ENCODE measurements around the gene PLP2.
A peak's percentile ranks its signal among the peaks of the same experiment; 100 is the strongest.
"Not testable (repeated sequence)": the region's sequence is repeated elsewhere in the genome, so short reads cannot be mapped to it uniquely, and the experiment has no call there.

The PLP2 gene, protein sequence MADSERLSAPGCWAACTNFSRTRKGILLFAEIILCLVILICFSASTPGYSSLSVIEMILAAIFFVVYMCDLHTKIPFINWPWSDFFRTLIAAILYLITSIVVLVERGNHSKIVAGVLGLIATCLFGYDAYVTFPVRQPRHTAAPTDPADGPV

DNA sequence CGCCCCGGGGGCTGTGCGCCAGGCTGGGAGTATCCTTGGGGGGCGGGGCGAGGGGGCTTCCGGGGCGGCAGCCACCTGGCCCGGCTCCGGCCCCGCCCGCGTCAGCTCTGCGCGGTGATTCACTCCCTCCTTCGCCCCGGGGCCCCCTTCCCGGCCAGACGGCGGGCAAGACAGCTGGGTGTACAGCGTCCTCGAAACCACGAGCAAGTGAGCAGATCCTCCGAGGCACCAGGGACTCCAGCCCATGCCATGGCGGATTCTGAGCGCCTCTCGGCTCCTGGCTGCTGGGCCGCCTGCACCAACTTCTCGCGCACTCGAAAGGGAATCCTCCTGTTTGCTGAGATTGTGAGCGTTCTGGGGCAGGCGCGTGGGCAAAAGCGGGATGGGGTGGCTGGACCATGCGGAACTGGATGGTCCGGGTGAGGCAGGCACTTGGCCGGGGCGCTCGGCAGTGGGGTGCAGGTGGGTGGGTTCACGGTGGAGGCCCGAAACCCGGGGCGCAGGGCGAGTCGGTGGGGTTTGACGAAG lies at the start of gene PLP2:
PLP2 (plus strand) TSS at position 147 of the 528 bp plus-strand sequence; CDS start at position 250, 103 bp downstream.
- DNase-seq = peak; percentile 73

DNA sequence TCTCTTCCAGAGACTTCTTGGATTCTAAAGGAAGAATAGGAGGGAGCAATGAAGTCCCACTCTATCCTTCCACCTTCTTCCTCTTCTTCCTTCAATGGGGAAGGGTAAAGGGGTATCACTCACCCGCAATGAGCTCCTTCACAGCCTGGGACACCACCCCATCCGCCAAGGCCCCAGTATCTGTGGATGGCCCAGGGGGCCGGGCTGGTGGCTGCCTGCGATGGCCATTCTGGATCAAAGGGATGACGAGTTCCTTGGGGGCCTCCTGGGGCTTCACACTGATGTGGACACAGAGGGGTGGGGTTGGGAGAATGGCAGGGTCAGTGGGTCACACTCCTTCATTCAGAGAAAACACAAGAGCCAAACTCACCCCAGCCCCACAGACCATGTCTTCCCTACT lies 49.2 kb upstream of the PLP2 start:
- no peak for DNase-seq

DNA sequence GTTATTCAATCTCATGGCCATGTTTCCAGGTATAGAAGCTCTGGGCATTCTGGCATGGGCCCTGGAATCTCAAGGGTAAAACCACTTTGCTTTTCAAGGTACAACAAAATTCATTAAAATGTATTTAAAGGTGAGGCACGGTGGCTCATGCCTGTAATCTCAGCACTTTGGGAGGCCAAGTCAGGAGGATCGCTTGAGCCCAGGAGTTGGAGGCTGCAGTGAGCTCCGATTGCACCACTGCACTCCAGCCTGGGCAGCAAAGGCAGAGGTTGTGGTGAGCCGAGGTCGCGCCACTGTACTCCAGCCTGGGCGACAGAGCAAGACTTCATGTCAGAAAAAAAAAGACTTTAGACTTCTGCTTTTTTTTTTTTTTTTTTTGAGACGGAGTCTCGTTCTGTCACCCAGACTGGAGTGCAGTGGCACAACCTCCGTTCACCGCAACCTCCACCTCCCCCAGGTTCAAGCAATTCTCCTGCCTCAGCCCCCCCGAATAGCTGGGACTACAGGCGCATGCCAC lies 43.9 kb upstream of the PLP2 start:
- DNase-seq = not testable (repeated sequence)

DNA sequence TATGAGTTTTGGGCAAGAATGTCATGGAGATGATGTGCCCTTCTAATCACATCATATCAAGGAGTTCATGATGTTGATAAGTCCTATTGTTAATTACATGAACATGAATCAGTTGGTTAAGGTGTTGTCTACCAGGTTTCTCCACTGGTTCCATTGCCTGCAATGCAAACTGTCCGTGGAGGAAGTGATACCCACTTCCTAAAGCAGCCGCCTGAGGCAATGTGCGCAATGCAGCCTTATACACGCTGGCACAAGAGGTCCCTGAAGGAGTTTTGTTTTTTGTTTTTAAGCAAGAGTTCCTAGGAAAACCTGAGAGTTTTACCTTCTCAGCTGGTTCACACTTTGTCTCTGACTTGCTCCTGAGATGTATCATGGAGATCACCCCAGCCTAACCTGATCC lies 42.3 kb upstream of the PLP2 start:
- DNase-seq = no peak

DNA sequence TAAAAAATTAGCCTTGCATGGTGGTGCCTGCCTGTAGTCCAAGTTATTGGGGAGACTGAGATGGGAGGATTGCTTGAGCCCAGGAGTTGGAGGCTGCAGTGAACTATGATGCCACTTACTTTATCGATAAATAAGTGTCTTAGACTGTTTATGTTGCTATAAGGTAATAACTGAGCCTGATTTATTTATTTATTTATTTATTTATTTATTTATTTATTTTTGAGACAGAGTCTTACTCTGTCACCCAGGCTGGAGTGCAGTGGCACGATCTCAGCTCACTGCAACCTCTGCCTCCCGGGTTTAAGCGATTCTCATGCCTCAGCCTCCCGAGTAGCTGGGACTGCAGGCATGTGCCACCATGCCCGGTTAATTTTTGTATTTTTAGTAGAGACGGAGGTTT lies 39.4 kb upstream of the PLP2 start:
- not testable (repeated sequence) for DNase-seq

DNA sequence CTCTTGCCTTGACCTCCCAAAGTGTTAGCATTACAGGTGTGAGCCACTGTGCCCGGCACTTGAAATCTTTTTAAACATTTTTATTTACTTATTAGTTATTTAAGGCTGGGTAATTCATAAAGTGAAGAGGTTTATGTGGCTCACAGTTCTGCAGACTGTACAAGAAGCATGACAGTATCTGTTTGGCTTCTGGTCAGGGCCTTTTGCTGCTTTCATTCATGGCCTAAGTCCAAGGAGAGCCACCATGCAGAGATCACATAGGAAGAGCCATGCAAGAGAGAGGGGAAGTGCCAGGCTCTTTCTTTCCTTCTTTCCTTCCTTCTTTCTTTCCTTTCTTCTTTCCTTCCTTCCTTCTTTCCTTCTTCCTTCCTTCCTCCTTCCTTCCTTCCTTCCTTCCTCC lies 37.9 kb upstream of the PLP2 start:
- DNase-seq = no peak

DNA sequence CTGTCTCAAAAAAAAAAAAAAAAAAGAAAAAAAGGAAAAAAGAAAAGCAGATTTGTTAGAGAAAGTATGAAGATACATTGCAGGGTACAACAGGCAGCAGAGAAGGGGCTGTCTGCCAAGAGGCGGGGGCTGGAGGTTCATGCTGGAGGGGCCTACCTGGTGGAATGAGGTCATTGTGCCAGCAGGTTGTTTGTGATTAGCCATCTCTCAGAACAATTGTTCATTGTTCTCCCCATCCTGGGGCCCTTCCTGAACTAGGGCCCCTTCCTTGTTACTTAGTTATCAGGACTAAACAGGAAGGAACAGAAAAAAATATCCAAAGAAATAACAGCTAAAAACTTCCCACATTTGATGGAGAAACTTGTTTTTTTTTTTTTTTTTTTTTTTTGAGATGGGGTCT lies 34.2 kb upstream of the PLP2 start:
- DNase-seq = no peak

DNA sequence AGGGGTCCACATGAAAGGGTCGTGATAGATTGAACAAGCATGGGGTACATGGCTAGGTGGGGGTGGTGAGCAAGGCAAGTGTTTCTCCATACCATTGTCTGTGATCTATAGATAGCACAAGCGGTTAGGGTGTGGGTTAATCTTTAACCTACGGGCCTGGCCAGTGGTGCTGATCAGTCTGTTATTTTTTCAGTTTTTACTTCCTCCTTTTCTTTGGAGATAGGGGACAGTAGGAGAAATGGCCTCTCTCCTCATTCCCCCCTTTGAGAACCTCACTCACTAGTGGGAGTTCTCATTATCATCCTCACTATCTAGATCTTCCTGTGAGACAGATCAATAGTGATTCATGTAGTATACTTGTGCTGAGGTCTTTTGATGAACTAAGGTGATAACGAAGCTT lies 32.0 kb upstream of the PLP2 start:
- DNase-seq = no peak

DNA sequence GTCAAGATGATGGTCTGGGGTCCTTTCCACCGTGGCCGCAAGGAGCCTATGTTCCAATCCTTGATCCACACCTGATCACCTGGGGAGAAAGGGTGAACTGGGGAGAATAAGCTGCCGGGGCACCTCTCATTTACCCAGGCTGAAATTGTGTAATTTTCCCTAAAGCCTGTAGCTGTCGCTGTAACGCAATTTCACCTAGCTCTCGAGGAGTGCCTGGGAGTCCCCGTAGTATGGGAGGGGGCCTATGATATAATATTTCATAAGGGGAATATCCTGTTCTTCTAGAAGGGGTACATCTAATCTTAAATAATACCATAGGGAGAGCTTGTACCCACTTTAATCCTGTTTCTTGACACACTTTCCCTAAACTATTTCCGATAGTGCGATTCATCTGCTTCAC lies 29.4 kb upstream of the PLP2 start:
- DNase-seq = not testable (repeated sequence)

DNA sequence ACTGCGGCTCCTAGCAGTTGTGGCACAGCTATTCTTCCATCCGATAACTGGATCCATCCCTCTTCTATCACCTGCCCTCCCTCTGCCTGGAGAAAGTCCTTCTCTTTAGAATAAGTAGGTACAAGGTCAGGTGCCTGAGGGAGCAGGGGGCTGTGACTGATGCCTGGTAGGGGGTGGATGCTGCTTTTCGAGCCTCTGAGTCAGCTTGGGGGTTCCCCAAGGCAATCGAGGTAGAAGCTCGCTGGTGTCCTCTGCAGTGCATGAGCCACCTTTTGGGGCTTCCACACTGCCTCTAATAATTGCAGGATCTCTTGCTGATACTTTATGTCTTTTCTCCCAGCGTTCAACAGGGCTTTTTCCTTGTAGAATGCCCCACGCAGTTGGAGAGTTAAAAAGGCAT lies 28.5 kb upstream of the PLP2 start:
- not testable (repeated sequence) for DNase-seq

DNA sequence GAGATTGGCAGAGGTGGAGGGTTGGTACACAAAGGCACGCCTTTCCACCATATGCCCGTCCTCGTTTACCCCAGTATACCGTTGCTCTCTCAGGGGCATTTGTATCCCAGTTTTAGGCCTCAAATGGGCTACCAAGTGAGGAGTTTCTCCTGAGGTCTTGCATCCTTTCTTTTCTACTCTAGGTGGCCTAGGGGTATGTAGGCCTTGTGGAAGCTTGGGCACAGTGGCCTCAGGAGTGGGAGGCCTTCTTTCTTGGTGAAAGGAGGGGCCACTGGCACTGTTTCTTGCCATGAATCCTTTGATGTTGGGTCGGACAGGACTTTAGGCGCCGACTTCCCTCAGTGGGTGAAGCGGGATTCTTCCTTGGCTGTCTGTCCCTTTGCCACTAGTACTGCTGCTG lies 24.4 kb upstream of the PLP2 start:
- no peak for DNase-seq

DNA sequence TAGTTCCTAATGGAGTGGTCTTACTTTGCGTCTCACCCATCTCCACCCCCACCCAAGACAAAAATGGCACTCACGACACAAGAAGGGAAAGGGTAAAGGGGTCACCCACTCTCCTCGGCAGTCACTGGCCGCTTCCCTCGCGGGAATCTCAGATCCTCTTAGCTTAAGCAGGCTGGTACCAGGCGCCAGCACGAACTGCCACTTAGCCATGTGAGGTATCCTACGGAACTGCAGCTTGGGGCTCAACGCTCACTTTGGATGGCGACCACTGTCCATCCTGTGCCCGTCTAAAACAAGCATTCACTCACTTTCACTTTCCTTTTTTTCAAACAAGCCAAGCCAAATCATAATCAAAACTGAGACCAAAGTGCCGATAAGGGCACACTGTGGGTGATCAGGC lies 23.8 kb upstream of the PLP2 start:
- no peak for DNase-seq

DNA sequence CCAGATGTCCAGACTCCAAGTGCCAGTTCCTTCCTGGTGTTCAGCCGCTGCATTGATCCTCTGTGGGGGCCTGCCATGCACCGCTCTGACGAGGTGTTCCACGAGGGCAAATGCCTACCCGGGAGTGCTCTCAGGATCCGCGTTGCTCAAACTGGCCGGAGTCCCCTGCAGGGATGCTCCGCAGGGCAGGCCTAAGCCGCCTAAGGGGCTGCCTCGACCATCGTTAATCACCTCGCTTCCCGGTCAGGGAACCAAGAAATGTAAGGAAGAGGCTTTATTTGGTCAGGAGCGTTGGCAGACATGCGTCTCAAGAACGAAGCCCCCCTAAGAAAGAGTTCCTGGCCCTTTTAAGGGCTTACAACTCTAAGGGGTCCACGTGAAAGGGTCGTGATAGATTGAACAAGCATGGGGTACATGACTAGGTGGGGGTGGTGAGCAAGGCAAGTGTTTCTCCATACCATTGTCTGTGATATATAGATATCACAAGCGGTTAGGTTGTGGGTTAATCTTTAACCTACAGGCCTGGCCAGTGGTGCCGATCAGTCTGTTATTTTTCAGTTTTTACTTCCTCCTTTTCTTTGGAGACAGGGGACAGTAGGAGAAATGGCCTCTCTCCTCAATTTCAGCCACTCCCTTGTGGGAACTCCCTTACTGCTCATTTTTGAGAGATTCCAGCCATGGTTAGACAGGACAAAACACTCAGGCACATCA lies 23.2 kb upstream of the PLP2 start:
- not testable (repeated sequence) for DNase-seq

DNA sequence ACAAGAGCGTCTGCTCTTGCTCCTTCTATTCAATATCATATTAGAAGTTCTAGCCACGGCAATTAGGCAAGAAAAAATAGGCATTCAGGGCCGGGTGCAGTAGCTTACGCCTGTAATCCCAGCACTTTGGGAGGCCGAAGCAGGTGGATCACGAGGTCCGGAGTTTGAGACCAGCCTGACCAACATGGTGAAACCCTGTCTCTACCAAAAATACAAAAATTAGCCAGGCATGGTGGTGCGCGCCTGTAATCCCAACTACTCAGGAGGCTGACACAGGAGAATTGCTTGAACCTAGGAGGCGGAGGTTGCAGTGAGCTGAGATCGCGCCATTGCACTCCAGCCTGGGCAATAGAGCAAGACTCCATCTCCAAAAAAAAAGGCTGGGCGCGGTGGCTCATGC lies 22.4 kb upstream of the PLP2 start:
- DNase-seq = not testable (repeated sequence)

DNA sequence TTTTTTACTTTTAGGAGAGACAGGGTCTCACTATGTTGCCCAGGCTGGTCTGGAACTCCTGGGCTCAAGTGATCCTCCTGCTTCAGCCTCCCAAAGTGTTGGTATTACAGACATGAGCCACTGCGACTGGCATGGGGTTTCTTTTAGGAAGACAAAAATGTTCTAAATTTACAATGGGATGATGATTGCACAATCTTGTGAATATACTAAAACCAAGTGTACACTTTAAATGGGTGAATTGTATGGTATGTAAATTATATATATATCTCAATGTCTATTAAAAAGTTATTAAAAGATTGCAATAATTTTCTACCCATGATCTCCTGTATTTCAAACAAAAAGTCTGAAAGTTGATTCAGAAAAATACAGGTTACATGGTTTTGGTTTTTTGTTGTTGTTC lies 18.2 kb upstream of the PLP2 start:
- no peak for DNase-seq

DNA sequence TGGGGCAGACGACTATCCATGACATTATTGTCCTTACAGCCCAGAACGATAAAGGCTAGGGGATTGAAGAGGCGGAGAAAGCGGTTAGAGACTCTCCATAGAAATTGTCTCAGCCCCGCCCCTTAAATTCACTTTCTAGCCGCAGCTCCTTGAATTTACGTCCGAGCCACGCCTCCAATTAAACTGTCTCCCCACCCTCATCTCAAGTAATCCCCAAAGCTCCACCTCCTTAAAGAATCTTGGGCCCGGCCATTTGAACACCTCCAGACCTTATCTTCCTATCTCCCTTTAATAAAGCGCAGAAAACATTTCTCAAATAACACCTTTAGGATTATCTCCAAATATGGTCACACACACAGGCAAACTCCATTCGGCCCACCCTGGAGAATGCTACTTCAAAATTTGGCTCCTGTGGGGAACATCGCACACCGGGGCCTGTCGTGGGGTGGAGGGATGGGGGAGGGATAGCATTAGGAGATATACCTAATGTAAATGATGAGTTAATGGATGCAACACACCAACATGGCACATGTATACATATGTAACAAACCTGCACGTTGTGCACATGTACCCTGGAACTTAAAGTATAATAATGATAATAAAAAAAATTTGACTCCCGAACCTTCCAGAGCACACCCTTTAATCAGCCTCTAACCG lies 16.3 kb upstream of the PLP2 start:
- no peak for DNase-seq

DNA sequence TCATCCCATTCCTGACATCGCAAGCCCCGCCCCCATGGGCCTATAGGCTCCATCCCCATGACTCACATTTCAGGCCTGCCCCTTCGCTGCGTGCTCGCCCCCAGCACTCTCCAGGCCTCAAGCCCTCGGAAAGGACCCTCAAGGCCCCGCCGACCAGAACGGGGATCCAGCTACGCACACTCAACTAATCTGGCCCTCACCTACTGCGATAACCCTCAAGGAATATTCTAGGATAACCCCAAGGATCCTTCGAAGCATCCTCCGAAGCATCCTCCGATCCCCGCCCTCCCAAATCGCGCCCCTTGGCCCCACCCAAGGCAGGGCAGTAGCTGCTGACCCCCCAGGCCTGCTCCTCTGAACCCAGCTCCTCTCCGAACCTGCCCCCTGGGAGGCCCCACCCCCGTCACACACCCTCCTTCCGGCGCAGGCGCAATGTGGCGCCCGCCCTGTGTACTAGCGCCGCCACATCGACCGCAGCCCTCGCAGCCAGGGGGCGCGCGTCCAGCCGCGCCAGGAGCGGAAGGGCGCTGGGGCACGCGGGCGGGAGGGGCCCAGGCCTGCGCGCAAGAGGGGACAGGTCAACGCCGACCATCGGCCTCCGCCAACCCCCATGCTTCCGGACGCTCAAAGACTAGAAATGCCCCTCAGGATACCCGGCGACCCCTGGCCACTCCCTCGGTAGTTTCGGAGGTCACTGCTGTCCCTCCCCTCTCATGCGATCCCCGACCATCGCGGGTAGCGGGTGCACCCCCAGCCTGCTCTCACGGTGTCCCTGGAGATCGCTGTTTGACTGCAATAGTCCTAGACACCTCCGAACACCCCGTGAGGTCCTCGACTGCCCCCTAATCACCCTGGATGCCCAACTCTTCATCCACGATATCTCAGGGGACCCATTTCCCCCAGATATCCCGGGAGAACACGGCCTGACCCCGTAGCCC lies 15.5 kb upstream of the PLP2 start:
- DNase-seq = peak; percentile 66

DNA sequence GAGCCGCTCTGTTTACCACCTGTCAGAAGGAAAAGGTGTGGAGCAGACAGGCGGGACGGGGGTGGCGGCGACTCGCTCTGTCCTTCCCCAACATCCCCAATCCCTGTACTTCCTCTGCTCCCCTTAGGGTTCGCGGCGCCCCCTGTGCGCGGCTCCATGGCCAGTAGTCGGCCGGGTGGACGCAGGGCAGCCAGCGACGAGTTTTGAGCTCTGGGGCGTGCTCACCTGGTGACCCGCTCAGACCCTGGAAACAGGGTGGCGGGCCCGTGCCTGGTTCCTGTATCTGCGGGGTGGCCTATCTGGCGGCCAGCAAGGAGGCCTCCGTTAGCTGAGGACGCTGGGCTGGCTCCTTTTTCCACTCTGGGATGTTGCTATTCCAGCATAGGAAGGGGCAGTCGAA lies 14.5 kb upstream of the PLP2 start:
- no peak for DNase-seq

DNA sequence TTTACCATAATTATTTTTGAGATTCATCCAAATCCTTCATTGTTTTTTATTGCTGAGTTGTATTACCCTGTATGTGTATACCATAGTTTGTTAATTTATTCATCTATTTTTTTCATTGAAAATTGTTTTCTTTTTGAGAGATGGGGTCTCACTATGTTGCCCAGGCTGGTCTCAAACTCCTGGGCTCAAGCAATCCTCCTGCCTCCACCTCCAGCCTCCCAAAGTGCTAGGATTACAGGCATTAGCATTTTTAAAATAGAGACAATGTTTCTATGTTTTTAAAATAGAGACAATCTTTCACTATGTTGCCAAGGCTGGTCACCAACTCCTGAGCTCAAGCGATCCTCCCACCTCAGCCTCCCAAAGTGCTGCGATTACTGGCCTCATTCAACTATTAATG lies 10.8 kb upstream of the PLP2 start:
- DNase-seq = no peak

DNA sequence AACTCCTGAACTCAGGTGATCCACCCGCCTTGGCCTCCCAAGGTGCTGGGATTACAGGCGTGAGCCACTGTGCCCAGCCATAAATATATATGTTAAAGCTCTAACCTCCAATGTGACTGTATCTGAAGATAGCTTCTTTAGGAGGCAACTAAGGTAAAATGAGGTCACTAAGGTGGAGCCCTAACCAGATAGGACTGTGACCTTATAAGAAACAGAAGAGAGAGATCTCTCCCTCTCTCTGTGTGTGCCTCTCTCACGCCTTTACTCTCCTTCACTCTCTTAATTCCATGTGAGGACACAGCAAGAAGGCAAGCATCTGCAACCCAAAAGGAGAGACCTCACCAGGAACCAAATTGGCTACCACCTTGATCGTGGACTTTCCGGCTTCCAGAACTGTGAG lies 10.1 kb upstream of the PLP2 start:
- DNase-seq = no peak

DNA sequence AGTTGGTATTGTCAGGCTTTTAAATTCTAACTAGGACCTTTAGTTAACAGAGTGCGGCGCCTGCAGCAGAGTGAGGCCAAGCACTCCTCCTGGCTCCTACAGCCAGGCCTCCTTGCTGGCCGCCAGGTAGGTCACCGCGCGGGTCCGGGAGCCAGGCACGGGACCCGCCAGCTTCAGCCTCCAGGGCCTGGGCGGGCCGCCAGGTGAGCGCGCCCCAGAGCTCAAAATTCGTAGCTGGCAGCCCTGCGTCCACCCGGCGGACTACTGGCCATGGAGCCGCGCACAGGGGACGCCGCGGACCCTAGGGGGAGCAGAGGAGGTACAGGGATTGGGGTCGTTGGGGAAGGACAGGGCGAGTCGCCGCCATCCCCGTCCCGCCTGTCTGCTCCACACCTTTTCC lies 9.1 kb upstream of the PLP2 start, which contains the start of gene MAGIX:
MAGIX (plus strand) TSS at position 139 of the 400 bp plus-strand sequence; CDS start at position 271, 132 bp downstream.
- no peak for DNase-seq

DNA sequence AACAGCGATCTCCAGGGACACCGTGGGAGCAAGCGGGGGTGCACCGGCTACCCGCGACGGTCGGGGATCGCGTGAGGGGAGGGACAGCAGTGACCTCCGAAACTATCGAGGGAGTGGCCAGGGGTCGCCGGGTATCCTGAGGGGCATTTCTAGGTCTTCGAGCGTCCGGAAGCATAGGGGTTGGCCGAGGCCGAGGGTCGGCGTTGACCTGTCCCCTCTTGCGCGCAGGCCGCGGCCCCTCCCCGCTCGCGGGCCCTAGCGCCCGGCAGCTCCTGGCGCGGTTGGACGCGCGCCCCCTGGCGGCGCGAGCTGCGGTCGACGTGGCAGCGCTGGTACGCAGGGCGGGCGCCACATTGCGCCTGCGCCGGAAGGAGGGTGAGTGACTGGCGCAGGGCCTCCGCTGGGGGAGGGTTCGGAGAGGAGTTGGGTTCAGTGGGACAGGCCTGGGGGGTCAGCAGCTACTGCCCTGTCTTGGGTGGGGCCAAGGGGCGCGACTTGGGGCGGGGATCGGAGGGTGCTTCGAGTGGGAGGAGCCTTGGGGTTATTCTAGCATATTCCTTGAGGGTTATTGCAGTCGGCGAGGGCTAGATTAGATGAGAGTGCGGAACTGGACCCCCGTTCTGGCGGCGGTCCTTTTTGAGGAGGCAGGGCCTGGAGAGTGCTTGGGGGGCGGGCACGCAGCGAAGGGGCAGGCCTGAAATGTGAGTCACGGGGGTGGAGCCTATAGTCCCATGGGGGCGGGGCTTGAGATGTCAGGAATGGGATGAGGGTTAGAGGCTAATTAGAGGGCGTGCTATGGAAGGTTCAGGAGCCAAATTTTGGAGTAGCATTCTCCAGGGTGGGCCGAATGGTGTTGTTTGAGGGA lies 7.9 kb upstream of the PLP2 start:
- no peak for DNase-seq

All from 8988T (cell line).